Measurements from ENCODE around the gene CYB5B.
A peak's percentile ranks its signal among the peaks of the same experiment; 100 is the strongest.

Gene CYB5B

GRCh38 chr16:69448470-69449193, 24.2 kb downstream of the CYB5B start:
- no peak for DNase-seq

GRCh38 chr16:69451166-69451565, 26.7 kb downstream of the CYB5B start:
- no peak for DNase-seq

- no peak for DNase-seq
Measured at GRCh38 chr16:69453936-69454335, 29.5 kb downstream of the CYB5B start.

GRCh38 chr16:69463876-69464275, 39.5 kb downstream of the CYB5B start:
- no peak for DNase-seq

- no peak for DNase-seq
Measured at GRCh38 chr16:69465083-69465721, 40.8 kb downstream of the CYB5B start.

GRCh38 chr16:69465881-69466280, 41.5 kb downstream of the CYB5B start:
- no peak for DNase-seq

- no peak for DNase-seq
Measured at GRCh38 chr16:69466547-69466946, 42.1 kb downstream of the CYB5B start.

- no peak for DNase-seq
Measured at GRCh38 chr16:69467080-69467479, 42.7 kb downstream of the CYB5B start.

- DNase-seq: no peak
Measured at GRCh38 chr16:69467531-69468204, 43.2 kb downstream of the CYB5B start.

- no peak for DNase-seq
Measured at GRCh38 chr16:69469807-69470561, 45.6 kb downstream of the CYB5B start.

- DNase-seq: no peak
Measured at GRCh38 chr16:69471121-69471520, 46.7 kb downstream of the CYB5B start.

GRCh38 chr16:69474408-69474807, 50.0 kb downstream of the CYB5B start:
- DNase-seq: no peak

GRCh38 chr16:69476920-69477443, 52.6 kb downstream of the CYB5B start:
- no peak for DNase-seq

- no peak for DNase-seq
Measured at GRCh38 chr16:69477546-69477945, 53.1 kb downstream of the CYB5B start.

GRCh38 chr16:69478685-69479084, 54.3 kb downstream of the CYB5B start:
- DNase-seq: no peak

- no peak for DNase-seq
Measured at GRCh38 chr16:69479775-69480174, 55.4 kb downstream of the CYB5B start.

- no peak for DNase-seq
Measured at GRCh38 chr16:69481901-69482341, 57.5 kb downstream of the CYB5B start.

GRCh38 chr16:69482410-69482991, 58.1 kb downstream of the CYB5B start:
- no peak for DNase-seq

GRCh38 chr16:69483611-69484010, 59.2 kb downstream of the CYB5B start:
- DNase-seq: no peak

- no peak for DNase-seq
Measured at GRCh38 chr16:69485361-69485760, 60.9 kb downstream of the CYB5B start.

- no peak for DNase-seq
Measured at GRCh38 chr16:69485816-69486215, 61.4 kb downstream of the CYB5B start.

- no peak for DNase-seq
Measured at GRCh38 chr16:69486272-69486671, 61.9 kb downstream of the CYB5B start.

- peak; percentile 58 for DNase-seq
Measured at GRCh38 chr16:69486724-69487123, 62.3 kb downstream of the CYB5B start.

All from RPMI8226 (cell line).